ENCODE results near the gene KCNN3.

The KCNN3 gene

DNA sequence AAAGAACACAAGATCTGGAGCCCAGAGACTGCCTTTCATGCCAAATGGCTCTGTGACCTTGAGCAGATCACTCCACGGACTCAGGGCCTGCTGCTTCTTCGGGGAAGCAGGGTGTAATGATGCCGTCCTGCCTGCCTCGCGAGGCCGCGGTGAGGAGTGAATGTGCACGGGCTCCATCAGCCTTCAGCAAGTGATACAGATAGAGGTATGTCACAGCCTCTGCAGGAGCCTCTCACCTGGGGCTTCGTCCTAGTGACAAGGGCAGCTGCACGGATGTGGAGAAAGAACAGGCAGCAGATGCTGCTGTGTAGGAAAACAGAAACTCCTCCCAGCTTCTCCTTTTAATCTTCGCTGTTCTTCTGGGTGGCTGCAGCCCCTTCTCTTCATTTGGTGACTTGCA lies 127.5 kb downstream of the KCNN3 start:
- TF ChIP-seq, protein P1, sequence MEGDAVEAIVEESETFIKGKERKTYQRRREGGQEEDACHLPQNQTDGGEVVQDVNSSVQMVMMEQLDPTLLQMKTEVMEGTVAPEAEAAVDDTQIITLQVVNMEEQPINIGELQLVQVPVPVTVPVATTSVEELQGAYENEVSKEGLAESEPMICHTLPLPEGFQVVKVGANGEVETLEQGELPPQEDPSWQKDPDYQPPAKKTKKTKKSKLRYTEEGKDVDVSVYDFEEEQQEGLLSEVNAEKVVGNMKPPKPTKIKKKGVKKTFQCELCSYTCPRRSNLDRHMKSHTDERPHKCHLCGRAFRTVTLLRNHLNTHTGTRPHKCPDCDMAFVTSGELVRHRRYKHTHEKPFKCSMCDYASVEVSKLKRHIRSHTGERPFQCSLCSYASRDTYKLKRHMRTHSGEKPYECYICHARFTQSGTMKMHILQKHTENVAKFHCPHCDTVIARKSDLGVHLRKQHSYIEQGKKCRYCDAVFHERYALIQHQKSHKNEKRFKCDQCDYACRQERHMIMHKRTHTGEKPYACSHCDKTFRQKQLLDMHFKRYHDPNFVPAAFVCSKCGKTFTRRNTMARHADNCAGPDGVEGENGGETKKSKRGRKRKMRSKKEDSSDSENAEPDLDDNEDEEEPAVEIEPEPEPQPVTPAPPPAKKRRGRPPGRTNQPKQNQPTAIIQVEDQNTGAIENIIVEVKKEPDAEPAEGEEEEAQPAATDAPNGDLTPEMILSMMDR (IDR thresholded peaks at IDR 0.05; ENCODE audit: low read depth, low read length, missing control alignments), result no peak
- H3K4me3 ChIP-seq (ENCODE audit: low read depth, low read length), result no peak overlapping the region
- in situ Hi-C loops (cut with HindIII; ENCODE audit: low sequenced_read_pairs), result no loop called here
- no peak for DNase-seq (ENCODE audit: low read depth)

DNA sequence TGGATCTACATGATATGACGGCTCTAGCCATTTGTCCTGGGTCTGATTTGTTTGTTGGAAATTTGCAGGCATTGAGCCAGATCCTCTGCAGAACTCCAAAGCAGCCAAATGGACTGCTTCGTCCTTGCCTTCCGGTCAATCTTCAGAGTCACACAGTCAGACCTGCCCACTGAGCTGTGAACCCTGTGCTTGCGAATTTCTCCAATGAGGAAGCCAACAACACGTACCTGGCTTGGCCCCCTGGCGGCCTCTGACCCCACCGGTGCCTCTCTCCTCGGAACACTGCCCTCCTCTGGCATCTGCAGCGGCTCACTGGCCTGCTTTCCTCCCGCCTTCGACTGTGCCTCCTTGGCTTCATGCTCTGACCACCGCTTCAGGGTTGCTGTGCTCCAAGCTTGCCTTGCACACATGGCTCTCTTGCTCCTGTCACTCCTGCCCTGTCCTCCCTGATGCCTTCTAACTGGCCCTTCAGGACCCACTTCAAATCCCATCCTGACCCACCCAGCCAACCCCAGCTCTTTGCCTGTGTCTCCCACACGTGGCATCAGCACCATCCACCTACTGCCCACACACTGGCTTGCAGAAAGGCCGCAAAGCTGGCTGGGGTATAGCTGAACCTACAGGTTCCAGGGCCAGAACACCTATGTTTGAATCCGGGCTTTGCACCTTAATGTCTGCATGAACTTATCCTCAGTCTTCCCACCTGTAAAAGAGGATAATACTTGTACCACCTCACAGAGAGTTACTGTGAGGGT lies 128.2 kb downstream of the KCNN3 start:
- TF ChIP-seq, protein P1 (IDR thresholded peaks at IDR 0.05; ENCODE audit: low read depth, low read length, missing control alignments), result no peak
- no peak overlapping the region for H3K4me3 ChIP-seq (ENCODE audit: low read depth, low read length)
- in situ Hi-C loops (cut with HindIII; ENCODE audit: low sequenced_read_pairs), result no loop called here
- no peak for DNase-seq (ENCODE audit: low read depth)

DNA sequence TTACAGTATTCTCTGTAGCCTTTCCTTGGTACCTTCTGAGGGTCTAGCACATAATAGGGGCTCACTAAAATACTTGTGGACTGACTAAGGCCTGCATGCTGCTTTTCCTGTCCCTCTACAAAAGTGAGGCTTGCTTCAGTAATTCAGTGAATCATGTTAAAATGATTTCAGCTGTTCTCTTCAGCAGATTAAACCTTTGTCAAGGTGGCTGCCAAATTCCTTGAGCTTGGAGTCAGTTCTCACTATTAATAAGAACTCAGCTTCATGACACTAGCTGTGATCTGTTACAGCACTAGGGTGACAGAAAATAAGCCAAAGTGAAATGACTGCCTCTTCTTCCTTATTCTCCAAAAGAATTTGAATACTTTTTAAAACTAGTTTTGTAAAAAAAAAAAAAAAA lies 128.8 kb downstream of the KCNN3 start:
- TF ChIP-seq, protein P1 (IDR thresholded peaks at IDR 0.05; ENCODE audit: low read depth, low read length, missing control alignments), result no peak
- DNase-seq (ENCODE audit: low read depth), result no peak
- in situ Hi-C loops (cut with HindIII; ENCODE audit: low sequenced_read_pairs), result no loop called here
- no peak overlapping the region for H3K4me3 ChIP-seq (ENCODE audit: low read depth, low read length)

DNA sequence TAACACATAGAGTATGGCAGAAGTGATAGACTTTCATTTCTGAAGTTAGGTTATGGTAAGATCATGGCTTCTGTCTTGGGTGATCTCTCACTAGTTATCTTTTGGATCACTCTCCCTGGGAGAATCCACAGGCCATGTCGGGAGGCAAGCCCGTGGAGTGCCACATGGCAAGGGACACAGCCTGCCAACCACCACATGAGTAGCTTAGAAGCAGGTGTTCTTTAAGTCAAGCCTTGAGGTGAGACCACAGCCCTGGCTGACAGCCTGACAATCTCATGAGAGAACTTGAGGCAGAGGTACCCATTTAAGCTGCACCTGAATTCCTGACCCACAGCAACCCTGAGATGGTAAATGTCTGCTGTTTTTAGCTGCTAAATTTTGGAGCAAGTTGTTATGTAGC lies 130.4 kb downstream of the KCNN3 start:
- TF ChIP-seq, protein P1 (IDR thresholded peaks at IDR 0.05; ENCODE audit: low read depth, low read length, missing control alignments), result no peak
- in situ Hi-C loops (cut with HindIII; ENCODE audit: low sequenced_read_pairs), result no loop called here
- DNase-seq (ENCODE audit: low read depth), result no peak
- H3K4me3 ChIP-seq (ENCODE audit: low read depth, low read length), result no peak overlapping the region

DNA sequence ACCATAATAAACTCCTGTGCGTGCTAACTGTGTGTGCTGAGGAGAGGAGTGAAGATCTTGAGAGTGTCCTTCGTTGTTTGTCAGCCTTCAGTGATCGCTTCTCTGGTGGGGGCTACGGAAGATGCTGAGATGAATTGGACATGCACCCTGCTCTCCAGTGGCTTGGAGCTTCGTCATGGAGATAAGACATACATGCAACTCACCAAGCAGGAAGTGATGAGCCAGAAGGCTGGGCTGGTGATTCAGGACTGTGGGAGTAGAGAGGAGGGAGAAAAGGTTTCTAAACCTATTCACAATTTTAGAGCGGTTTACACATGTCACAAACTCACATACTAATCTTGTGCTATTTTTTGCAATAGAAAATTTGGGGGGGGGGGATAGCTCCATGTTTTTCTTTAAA lies 133.2 kb downstream of the KCNN3 start:
- H3K4me3 ChIP-seq (ENCODE audit: low read depth, low read length), result no peak overlapping the region
- TF ChIP-seq, protein P1 (IDR thresholded peaks at IDR 0.05; ENCODE audit: low read depth, low read length, missing control alignments), result no peak
- in situ Hi-C loops (cut with HindIII; ENCODE audit: low sequenced_read_pairs), result no loop called here
- no peak for DNase-seq (ENCODE audit: low read depth)

DNA sequence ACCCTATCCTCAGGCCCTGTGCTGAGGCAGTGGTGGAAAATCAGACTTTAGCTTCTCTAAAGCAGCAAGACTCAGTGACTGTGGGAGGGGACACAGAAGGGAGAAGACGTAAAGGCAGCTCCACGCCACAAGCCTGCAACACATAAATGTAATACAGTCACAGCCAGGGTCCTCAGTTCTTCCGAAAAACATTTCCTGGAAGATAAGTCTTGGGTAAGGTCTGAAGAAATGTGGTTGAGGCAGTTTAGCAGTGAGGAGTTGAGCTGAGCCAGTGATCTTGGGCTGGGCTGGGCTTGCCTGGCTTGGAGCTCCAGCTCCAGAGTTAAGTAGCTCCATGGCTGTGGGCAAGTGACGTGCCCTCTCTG lies 134.3 kb downstream of the KCNN3 start:
- TF ChIP-seq, protein P1 (IDR thresholded peaks at IDR 0.05; ENCODE audit: low read depth, low read length, missing control alignments), result no peak
- no peak for DNase-seq (ENCODE audit: low read depth)
- in situ Hi-C loops (cut with HindIII; ENCODE audit: low sequenced_read_pairs), result no loop called here
- no peak overlapping the region for H3K4me3 ChIP-seq (ENCODE audit: low read depth, low read length)

Measured in astrocyte of the cerebellum (primary cell).